Measurements from ENCODE around the gene SKI. TPM values are rescaled to one million over a fixed set of nuclear protein-coding genes. Genes with fewer than 3 reads are reported as not detected.
"Not testable (repeated sequence)": the region's sequence is repeated elsewhere in the genome, so short reads cannot be mapped to it uniquely, and the experiment has no call there.

Gene SKI
- total and polyA plus RNA-seq, 7 experiments from 2014 or later, result 0.61 to 278 (median 95.3) TPM

DNA sequence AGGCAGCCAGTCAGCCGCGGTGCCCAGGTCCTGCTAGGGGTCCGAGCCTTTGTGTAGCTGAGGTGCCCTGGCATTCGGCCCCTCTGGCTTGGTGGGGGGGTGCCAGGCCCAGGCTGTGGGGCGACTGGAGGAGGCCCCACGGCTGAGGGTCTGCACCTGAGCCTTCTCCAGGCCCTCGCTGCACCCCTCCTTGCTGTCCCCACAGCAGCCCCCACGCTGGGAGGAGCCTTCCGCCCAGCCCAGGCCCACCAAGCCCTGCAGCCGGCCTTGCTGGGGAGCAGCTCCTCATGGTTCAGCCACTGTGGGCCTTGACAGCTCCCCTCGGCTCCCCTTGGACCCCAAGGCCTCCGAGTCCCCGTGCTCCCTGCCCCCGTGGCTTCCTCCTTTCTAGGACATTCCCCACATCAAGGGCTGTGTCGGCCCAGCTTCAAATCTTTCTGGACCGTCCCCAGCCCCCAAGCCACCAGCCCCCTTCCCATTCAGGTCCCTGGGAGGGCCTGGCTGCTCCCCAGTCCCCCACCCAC is 95.4 kb downstream of the SKI start:
- no peaks in the 10 kb centered on the region for H3K27me3 ChIP-seq (ENCODE audit: control insufficient read depth in 2 of 2, insufficient read depth in 2 of 2, low read length in 2 of 2)
- no peaks in the 10 kb centered on the region for H3K9me3 ChIP-seq (ENCODE audit: control insufficient read depth in 2 of 3, low read length in 3 of 3)
- Mint-ChIP-seq H3K4me3 (no peak overlapping the region), H3K4me1 (peaks cover 0 to 13% (median 5%) of the 10 kb centered on the region in 7 donors), H3K27ac (no peak overlapping the region), H3K36me3 (peaks cover 0 to 7% (median 0%) of the 10 kb centered on the region in 5 donors), H3K9me3 (peaks cover 0 to 2% (median 0%) of the 10 kb centered on the region in 11 donors), H3K27me3 (peaks cover 0 to 7% (median 0%) of the 10 kb centered on the region in 5 donors)
- H3K27ac ChIP-seq (ENCODE audit: low read depth, low read length), result no peak overlapping the region
- ATAC-seq (no peak), DNase-seq (no peak)
- H3K4me3 ChIP-seq (ENCODE audit: low read length), result no peak overlapping the region
- ChIA-PET CTCF (no interaction called here), POLR2A (no interaction called here)
- no peaks in the 10 kb centered on the region for H3K36me3 ChIP-seq (ENCODE audit: control insufficient read depth in 2 of 3, insufficient read depth in 3 of 3, low read length in 3 of 3)
- intact Hi-C loops (cut with micrococcal nuclease), result no loop called here
- H3K4me1 ChIP-seq (ENCODE audit: control insufficient read depth in 2 of 2, insufficient read depth in 2 of 2, low read length in 2 of 2), result peaks cover 0 to 4% of the 10 kb centered on the region in 2 donors

- Histone ChIP-seq H3K27me3 (ENCODE audit: control insufficient read depth in 2 of 2, insufficient read depth in 2 of 2, low read length in 2 of 2) (no peaks in the 10 kb centered on the region), H3K4me3 (ENCODE audit: low read length) (no peak overlapping the region), H3K27ac (ENCODE audit: low read depth, low read length) (no peak overlapping the region), H3K9me3 (ENCODE audit: control insufficient read depth in 2 of 3, low read length in 3 of 3) (no peaks in the 10 kb centered on the region), H3K36me3 (ENCODE audit: control insufficient read depth in 2 of 3, insufficient read depth in 3 of 3, low read length in 3 of 3) (no peaks in the 10 kb centered on the region), H3K4me1 (ENCODE audit: control insufficient read depth in 2 of 2, insufficient read depth in 2 of 2, low read length in 2 of 2) (no peaks in the 10 kb centered on the region)
- Mint-ChIP-seq H3K4me3 (no peak overlapping the region), H3K27ac (peak overlapping the region in 8 of 9 donors; percentile 36 to 79 (median 60)), H3K27me3 (peaks cover 0 to 7% (median 0%) of the 10 kb centered on the region in 5 donors), H3K36me3 (peaks cover 0 to 7% (median 0%) of the 10 kb centered on the region in 5 donors), H3K9me3 (peaks cover 0 to 2% (median 0%) of the 10 kb centered on the region in 11 donors), H3K4me1 (peaks cover 0 to 13% (median 5%) of the 10 kb centered on the region in 7 donors)
- DNase-seq (no peak), ATAC-seq (no peak)
- POLR2A ChIA-PET, result no interaction called here
- CTCF ChIA-PET, result interaction anchor here (0.6 kb wide), 1 partner anchor 14 kb away, joined by 6 read pairs; no protein-coding TSS in a partner anchor
- intact Hi-C loops (cut with micrococcal nuclease), result no loop called here
Observed at GRCh38 chr1:2324553-2325366, 96.6 kb downstream of the SKI start.

- Histone ChIP-seq H3K4me3 (ENCODE audit: low read length) (no peak overlapping the region), H3K27ac (ENCODE audit: low read depth, low read length) (no peak overlapping the region), H3K4me1 (ENCODE audit: control insufficient read depth in 2 of 2, insufficient read depth in 2 of 2, low read length in 2 of 2) (no peaks in the 10 kb centered on the region), H3K9me3 (ENCODE audit: control insufficient read depth in 2 of 3, low read length in 3 of 3) (no peaks in the 10 kb centered on the region), H3K36me3 (ENCODE audit: control insufficient read depth in 2 of 3, insufficient read depth in 3 of 3, low read length in 3 of 3) (no peaks in the 10 kb centered on the region), H3K27me3 (ENCODE audit: control insufficient read depth in 2 of 2, insufficient read depth in 2 of 2, low read length in 2 of 2) (no peaks in the 10 kb centered on the region)
- intact Hi-C loops (cut with micrococcal nuclease), result no loop called here
- Mint-ChIP-seq H3K9me3 (peaks cover 0 to 2% (median 0%) of the 10 kb centered on the region in 11 donors), H3K4me3 (no peak overlapping the region), H3K27ac (peak overlapping the region in 1 of 9 donors; percentile 37), H3K27me3 (peaks cover 0 to 7% (median 0%) of the 10 kb centered on the region in 5 donors), H3K4me1 (peaks cover 0 to 13% (median 5%) of the 10 kb centered on the region in 7 donors), H3K36me3 (peaks cover 0 to 7% (median 0%) of the 10 kb centered on the region in 5 donors)
- ATAC-seq (no peak), DNase-seq (no peak)
- CTCF ChIA-PET, result no interaction called here
- POLR2A ChIA-PET, result no interaction called here
Observed at GRCh38 chr1:2326524-2326923, 98.4 kb downstream of the SKI start.

GRCh38 chr1:2327162-2327561 is 99.0 kb downstream of the SKI start:
- POLR2A ChIA-PET; H3K4me3 Mint-ChIP-seq; H3K4me3 ChIP-seq (ENCODE audit: low read length); H3K9me3 Mint-ChIP-seq; H3K27ac ChIP-seq (ENCODE audit: low read depth, low read length); H3K27me3 ChIP-seq (ENCODE audit: control insufficient read depth in 2 of 2, insufficient read depth in 2 of 2, low read length in 2 of 2); H3K36me3 ChIP-seq (ENCODE audit: control insufficient read depth in 2 of 3, insufficient read depth in 3 of 3, low read length in 3 of 3); H3K4me1 ChIP-seq (ENCODE audit: control insufficient read depth in 2 of 2, insufficient read depth in 2 of 2, low read length in 2 of 2); ATAC-seq; DNase-seq; H3K9me3 ChIP-seq (ENCODE audit: control insufficient read depth in 2 of 3, low read length in 3 of 3); H3K27me3 Mint-ChIP-seq; CTCF ChIA-PET; H3K36me3 Mint-ChIP-seq; intact Hi-C loops (cut with micrococcal nuclease): not testable (repeated sequence)
- peak overlapping the region in 6 of 9 donors; percentile 4 to 79 (median 28) for H3K27ac Mint-ChIP-seq
- H3K4me1 Mint-ChIP-seq, result peaks cover 0 to 13% (median 5%) of the 10 kb centered on the region in 7 donors

- Mint-ChIP-seq H3K27ac (no peak overlapping the region), H3K36me3 (peaks cover 0 to 7% (median 0%) of the 10 kb centered on the region in 5 donors), H3K4me1 (peaks cover 0 to 13% (median 5%) of the 10 kb centered on the region in 7 donors), H3K27me3 (peaks cover 0 to 7% (median 0%) of the 10 kb centered on the region in 5 donors), H3K9me3 (peaks cover 0 to 2% (median 0%) of the 10 kb centered on the region in 11 donors), H3K4me3 (no peak overlapping the region)
- DNase-seq, result no peak
- Histone ChIP-seq H3K27me3 (ENCODE audit: control insufficient read depth in 2 of 2, insufficient read depth in 2 of 2, low read length in 2 of 2) (no peaks in the 10 kb centered on the region), H3K4me3 (ENCODE audit: low read length) (no peak overlapping the region), H3K36me3 (ENCODE audit: control insufficient read depth in 2 of 3, insufficient read depth in 3 of 3, low read length in 3 of 3) (no peaks in the 10 kb centered on the region), H3K9me3 (ENCODE audit: control insufficient read depth in 2 of 3, low read length in 3 of 3) (no peaks in the 10 kb centered on the region), H3K27ac (ENCODE audit: low read depth, low read length) (no peak overlapping the region), H3K4me1 (ENCODE audit: control insufficient read depth in 2 of 2, insufficient read depth in 2 of 2, low read length in 2 of 2) (no peaks in the 10 kb centered on the region)
- ATAC-seq, result no peak
- POLR2A ChIA-PET, result interaction anchor here (0.7 kb wide), 1 partner anchor 8 kb away, joined by 3 read pairs; no protein-coding TSS in a partner anchor
- CTCF ChIA-PET, result no interaction called here
- intact Hi-C loops (cut with micrococcal nuclease), result no loop called here
Observed at GRCh38 chr1:2327841-2328240, 99.7 kb downstream of the SKI start.

GRCh38 chr1:2328676-2329455 is 100.7 kb downstream of the SKI start:
- H3K36me3 ChIP-seq (ENCODE audit: control insufficient read depth in 2 of 3, insufficient read depth in 3 of 3, low read length in 3 of 3), result no peaks in the 10 kb centered on the region
- ChIA-PET POLR2A (no interaction called here), CTCF (no interaction called here)
- DNase-seq, result no peak
- H3K27me3 Mint-ChIP-seq, result peaks cover 0 to 7% (median 0%) of the 10 kb centered on the region in 5 donors
- no peaks in the 10 kb centered on the region for H3K4me1 ChIP-seq (ENCODE audit: control insufficient read depth in 2 of 2, insufficient read depth in 2 of 2, low read length in 2 of 2)
- no peaks in the 10 kb centered on the region for H3K27me3 ChIP-seq (ENCODE audit: control insufficient read depth in 2 of 2, insufficient read depth in 2 of 2, low read length in 2 of 2)
- no peaks in the 10 kb centered on the region for H3K9me3 ChIP-seq (ENCODE audit: control insufficient read depth in 2 of 3, low read length in 3 of 3)
- H3K27ac ChIP-seq (ENCODE audit: low read depth, low read length), result no peak overlapping the region
- H3K4me1 Mint-ChIP-seq, result peaks cover 0 to 13% (median 5%) of the 10 kb centered on the region in 7 donors
- no peak for ATAC-seq
- no peak overlapping the region for H3K4me3 Mint-ChIP-seq
- H3K27ac Mint-ChIP-seq, result no peak overlapping the region
- H3K9me3 Mint-ChIP-seq, result peaks cover 0 to 2% (median 0%) of the 10 kb centered on the region in 11 donors
- H3K4me3 ChIP-seq (ENCODE audit: low read length), result no peak overlapping the region
- intact Hi-C loops (cut with micrococcal nuclease), result no loop called here
- H3K36me3 Mint-ChIP-seq, result peaks cover 0 to 7% (median 0%) of the 10 kb centered on the region in 5 donors
